Renal pelvis (tissue), 4 donors: ENCODE measurements around the gene RALGPS2. TPM values are rescaled to one million over a fixed set of nuclear protein-coding genes. Genes with fewer than 3 reads are reported as not detected.
"Not testable (repeated sequence)": the region's sequence is repeated elsewhere in the genome, so short reads cannot be mapped to it uniquely, and the experiment has no call there.

Experiments used
- DNase-seq: peaks from one replicate; pipeline ENCODE4 v3.0.0-alpha.2; 2013
- polyA plus RNA-seq, 3 donors: library from polyadenylated mRNA; unstranded; fragments of 120-200 nt; gene quantifications; one replicate each; pipeline ENCODE4 v1.2.1, GENCODE V29; 2013; ENCODE audit not compliant: insufficient read length in 3 of 3

The RALGPS2 gene
- polyA plus RNA-seq, 3 donors: 30.0 to 36.9 (median 31.9) TPM

DNA sequence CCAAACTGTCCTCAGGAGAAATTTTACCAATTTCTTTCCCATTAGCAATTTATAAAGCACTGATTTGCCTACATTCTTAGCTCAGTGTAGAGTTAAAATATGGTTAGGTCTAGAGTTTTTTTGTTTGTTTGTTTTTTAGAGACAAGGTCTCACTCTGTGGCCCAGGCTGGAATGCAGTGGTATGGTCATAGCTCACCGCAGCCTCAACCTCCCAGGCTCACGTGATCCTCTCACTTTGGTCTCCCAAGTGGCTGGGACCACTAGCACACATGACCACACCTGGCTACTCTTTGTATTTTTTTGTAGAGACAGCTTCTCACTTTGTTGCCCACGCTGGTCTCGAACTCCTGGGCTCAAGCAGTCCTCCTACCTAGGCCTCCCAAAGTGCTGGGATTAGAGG is 10.6 kb upstream of the RALGPS2 start:
- no peak for DNase-seq

DNA sequence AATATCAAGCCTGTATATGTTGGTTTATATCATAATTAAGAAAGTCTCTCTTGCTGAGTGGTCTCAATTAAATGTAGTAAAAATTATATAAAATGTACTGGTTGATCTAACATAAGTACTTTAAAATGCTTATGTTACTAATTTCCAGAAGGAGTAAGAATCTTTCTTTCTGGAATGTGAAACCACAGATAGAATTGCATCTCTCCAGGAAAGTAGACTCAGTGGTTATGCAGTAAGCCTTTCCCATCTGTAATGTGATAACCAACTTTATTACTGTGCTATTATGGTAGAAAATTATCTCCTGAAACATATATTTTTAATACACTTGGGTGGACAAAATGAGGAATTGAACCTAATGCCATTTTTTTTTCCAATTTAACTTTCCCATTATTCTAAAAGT is 8.9 kb upstream of the RALGPS2 start:
- DNase-seq: no peak

DNA sequence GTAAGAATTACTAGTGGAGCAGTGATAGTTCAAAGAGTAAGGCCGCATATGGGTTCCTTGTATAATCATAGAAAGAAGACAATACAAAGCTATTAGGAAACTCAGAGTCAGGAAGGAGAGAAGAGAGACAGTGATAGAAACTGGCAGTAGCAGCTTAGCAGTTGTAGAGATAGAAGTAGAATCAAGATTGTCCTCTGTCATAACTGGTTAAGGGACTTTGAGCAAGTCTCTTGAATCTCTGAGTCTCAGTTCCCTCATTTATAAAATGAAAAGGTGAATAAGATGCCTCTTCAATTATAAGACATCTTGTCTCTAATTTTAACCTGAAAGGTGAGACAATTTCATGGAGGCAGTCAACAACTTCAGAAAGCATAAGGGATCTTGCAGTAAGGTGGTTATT is 6.5 kb upstream of the RALGPS2 start:
- no peak for DNase-seq

DNA sequence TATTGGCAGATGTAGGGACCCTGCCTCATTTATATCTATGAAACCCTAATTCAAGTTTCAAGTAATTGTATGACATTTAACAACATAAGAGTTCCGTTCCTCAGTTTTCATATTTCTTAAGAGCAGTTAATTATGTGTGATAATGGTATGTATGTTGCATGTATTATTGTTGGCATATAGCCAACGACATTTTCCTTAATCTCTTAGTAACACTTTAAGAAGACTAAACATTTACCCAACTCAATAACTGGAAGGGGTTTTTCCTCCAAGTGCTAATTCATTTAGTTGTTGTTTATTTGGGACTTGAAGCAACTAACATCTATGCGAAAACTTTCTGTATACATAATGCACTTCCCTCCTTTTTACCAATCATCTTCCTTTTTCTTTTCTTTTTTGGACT is 1.5 kb upstream of the RALGPS2 start:
- no peak for DNase-seq

DNA sequence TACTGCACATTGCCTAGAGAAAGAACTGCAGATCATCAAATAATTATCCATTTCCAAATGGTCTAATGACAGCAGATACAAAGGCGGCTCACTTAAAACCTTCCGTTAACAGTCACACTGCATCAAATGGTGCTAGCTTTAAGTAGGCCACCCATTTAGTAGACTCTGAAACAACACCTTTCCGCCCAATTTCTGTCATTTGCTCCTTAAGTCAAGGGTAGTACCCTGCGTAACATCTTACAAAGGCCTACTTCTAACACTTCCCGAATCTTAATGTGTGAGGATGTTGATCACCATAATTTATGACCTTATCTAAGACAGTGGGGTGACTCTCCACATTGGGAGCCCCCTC is 692 bp upstream of the RALGPS2 start:
- no peak for DNase-seq

DNA sequence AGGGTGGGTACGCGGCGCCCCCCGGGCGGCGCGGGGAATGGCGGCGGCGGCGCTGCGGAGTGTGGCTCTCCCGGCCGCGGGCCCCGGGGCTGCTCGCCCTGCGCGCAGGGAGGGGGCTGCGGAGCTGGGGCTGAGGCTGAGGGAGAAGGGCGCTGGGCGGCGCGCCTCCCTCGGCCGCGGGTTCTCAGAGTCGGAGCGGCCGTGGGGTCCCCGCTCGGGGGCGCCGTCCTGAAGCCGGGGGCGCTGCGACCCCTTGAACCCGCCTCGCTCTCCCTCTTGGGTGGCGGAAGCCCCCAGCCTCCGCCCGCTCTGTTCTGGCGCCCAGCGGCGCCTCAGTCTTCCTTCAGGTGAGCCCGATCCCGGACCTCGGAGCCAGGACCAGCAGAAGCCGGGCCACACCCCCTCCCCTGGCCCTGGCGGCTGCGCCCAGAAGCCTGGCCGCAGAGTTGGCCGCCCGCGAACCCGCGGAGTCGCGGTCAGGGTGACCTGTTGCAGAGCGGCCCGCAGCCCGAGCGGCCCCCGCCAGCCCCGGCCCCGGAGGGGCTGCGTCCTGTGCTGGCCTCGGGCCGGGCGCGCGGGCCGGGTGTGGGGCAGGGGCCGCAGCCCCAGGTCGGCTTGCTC is 532 bp downstream of the RALGPS2 start:
- peak; percentile 23 for DNase-seq

DNA sequence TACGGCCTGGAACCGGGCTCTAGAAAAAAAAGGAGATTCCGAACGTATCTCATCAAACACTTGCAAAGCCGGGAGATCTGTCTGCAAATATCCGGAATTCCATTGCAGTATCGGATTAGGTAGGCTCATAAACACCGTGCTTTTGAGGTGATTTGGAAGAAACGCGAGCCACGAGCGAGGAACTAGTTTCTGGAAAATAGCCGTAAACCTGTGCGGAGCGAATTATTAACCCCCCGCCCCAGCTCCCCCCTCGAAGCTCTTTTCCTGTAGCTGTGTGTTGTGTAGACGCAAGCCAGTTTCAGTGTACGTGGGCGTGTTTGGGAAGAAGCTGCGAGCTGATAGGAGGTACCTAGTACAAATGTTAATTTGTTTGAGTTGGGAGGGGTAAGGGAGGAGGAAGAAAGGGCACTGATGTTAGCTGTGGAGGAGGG is 1.1 kb downstream of the RALGPS2 start:
- DNase-seq: peak; percentile 85

DNA sequence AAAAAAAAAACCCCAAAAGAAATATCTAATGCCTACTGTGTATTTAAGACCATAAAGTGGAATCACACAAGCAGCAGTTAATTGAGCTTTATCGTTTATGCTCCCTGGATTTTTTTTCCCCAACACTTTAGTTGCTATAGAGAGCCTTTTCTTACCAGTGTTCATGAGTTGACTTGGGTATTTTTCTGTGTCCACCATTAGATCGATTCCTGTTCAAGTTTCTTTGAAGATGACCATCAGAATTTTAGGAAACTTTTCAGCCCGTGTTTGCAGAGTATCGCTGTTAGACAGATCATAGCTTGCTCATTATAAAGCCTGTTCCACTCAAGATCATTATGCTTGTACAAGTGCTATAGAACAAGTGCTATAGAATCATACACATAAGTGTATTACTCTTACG is 1.5 kb downstream of the RALGPS2 start:
- DNase-seq: no peak

DNA sequence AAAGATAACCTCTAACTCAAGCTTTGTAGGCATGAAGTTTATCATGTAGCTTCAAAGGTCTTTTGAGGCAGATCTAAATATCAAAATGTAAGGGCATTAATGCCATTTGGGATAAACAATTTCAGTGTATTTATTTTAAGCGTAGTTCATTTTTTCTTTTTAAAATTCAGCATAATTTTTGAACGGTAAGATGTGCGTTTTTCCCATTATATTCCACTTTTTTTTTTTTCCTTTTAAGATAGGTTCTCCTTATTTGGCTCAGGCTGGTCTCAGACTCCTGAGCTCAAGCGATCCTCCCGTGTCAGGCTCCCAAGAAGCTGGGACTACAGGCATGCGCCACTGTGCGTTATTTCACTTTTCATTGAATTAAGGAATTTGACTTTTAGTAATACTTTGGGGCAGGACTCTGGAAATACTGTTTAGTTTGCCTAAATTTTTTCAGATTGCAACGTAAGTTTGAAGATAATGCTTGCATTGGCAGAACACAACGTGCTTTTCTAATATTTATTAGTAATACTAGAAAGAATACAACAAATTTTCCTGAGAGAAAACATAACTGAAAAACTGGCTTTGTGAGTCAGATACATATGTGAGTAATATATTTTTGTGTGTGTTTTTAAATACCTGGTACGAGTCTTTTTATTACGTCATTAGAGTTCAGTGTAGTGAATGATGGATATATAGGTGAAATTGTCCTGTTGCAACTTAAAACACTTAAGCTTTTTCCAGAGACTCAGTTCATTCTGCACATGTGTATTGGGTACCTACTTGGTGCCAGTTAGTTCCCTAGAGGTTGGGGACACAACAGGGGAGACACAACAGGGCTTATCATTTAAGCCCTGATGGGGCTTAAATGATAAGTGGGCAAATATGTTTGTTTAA is 2.2 kb downstream of the RALGPS2 start:
- DNase-seq: no peak

DNA sequence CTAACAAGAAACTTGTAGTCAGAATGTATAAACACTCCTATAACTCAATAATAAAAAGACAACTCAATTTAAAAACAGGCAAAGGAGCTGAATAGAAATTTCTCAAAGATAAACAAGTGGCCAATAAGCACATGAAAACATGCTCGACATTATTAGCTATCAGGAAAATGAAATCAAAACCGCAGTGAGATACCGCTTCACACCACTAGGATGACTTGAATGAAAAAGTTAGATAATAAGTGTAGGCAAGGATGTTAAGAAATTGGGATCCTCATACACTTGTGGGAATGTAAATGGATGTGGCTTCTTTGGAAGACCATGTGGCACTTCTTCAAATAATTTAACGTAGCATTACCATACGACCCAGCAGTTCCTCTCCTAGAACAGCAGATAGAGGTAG is 8.9 kb downstream of the RALGPS2 start:
- DNase-seq: no peak

DNA sequence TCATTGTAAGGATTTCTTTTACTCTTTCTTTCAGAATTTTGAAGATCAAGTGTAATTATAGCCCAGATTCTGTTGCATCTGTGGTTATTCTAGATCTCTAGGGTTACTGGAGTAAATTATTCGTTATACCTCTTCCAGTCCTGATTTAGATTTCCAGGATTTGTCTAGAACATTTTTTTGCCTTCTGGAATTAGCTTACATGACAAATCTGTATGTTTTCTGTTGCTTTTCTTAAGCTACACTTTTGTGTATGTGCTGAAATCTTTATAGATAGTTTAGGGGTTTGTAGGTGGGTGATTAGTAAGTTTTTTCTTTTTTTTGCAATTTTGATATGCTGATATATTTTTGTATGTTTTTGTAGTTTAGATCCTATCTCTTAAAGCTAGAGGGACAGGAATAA is 13.7 kb downstream of the RALGPS2 start:
- no peak for DNase-seq

DNA sequence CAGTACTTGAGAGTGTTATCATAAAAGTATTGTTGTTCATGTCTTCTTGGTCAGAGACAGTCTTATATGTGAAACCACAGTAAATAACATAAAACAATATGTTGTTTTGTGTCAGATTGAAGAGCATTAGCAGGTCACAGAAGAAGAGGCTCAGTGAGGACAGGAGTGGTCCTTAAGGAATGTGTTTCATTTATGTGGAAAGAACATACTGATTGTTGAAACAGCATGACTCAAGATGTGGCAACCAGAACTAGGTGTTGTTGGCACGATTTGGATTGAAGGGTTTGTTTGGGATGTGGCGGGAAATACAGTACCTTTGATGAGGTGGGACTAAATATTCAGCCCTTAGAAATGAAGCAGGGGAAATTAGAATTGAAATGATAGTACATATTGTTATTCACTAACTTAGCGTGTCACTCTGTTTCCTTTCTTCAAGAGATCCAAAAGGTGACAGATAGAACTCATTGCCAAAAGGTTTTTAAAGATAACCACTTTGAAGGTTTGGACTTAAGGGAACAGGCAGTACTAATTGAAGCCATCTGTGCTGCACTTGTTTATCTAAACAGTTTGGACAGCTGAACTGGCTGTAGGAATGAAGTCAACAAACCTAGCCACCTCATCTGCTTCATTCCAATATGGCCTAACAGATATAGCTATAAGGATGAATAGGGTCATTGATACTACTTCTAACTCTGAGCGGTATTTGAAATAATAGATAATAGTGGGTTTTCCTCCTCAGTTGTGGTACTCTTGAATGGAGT is 14.4 kb downstream of the RALGPS2 start:
- no peak for DNase-seq

DNA sequence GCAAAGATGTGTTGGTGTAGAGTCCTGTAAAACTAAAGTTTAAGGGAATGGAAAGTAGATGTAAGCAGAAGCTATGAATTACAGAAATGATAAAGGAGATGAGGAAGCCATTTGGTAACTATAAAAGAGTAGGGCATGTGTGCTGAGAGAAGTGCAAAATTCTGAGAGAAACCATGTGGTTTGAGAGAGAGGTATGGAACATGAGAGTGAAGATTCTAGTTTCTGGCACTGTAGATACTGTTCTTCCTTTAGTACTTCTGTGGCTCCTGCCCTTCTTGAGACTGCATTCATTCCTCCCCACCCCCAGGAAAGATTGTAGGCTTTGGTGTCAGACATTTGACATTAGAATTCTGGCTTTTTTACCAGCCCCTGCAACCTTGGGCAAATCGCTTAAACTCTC is 15.4 kb downstream of the RALGPS2 start:
- no peak for DNase-seq

DNA sequence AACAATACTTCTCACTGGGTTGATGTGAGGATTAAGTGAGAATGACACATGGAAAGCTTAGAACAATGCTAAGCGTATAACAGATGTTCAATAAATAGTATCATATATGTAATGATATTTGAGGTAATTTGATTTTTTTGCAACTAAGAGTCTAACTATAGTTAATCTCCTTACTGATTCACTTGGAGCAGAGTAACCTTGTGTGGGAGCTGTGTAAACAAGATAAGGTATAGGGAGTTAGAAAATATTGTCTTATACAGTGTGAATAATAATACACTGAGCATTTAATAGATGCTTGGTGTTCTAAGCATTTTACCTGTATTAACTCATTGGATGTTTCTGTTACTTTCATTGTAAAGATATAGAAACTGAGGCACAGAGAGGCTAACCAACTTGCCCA is 15.9 kb downstream of the RALGPS2 start:
- no peak for DNase-seq

DNA sequence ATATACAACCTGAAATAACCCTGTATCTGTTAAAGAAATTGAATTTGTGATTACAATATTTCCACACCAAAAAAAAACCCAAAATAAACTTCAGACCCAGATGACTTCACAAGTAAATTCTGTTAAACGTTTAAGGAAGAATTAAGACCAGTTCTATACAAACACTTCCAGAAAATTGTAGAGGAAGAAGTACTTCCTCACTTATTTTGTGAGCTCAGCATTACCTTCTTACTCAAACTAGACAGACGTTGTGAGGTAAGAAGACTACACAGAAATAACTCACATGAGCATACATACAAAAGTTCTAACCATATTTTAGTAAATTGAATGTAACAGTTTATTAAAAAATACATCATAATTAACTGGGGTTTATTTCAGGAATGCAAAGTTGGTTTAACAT is 18.8 kb downstream of the RALGPS2 start:
- DNase-seq: no peak

DNA sequence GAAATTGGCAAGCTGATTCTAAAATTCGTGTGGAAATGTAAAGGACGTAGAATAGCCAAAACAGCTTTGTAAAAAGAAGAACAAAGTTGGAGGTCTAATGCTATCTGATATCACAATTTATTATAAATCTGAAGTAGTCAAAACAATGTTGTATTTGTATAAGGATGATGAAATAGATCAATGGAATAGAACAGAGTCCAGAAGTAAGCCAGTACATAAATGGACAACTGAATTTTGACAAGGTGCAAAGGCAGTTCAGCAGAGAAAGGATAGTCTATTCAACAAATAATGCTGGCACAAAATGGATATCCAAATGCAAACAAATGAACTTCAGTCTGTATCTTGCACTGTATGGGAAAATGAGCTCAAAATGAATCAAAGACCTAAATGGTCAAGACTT is 20.2 kb downstream of the RALGPS2 start:
- no peak for DNase-seq

DNA sequence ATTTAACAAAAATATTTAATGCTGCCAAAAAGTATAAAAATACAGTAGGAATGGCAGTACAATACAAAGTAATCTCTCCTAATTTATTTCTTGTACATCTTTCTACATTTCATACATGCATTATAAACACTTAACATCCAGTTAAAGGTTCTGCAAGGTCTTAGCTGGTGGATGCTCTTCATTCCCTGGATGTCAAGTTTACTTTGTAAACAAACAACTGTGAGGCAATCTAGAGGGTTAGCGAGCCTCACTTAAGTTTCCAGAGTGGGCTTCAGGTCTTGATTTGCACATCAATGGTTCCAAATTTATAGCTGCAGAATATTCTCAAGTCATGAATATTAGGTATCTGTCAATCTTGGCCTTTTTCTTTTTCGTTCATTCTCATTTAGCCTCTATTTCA is 21.3 kb downstream of the RALGPS2 start:
- no peak for DNase-seq

DNA sequence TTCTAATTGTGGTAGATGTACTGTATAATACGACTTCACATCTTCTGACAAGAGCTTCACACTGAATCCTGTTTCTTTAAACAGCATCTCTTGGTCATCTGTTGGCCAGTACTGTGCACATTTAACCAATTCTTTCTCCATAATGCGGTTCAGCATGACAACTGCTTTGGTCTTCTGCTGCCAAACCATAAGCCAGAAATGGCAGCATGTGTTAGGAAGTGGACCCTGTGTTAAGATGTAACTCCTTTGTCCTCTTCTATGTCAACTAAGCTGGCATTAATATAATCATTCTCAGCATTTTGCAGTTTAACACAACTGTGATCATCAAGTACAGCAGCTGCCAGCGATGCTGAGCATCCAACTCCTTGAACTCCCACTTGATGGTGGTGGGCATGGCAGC is 22.3 kb downstream of the RALGPS2 start:
- DNase-seq: not testable (repeated sequence)

DNA sequence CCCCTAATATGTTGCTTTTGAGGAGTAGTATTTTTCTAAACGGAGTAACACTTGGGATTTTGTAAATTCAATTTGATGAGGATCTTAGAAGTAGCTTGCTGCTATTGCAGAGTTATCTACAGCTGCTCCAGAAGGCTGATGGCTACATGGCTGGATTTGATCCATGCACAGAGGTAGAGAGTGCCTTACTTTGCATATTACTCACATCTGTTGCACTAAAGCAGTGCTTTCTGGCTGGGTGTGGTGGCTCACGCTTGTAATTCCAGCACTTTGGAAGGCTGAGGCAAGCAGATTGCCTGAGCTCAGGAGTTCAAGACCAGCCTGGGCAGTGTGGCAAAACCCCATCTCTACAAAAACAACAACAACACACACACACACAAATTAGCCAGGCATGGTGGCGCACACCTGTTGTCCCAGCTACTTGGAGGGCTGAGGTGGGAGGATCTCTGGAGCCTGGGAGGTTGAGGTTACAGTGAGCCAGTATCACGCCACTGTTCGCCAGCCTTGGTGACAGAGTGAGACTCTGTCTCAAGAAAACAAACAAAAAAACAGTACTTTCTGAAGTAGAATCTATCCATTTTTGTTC is 24.6 kb downstream of the RALGPS2 start:
- no peak for DNase-seq

DNA sequence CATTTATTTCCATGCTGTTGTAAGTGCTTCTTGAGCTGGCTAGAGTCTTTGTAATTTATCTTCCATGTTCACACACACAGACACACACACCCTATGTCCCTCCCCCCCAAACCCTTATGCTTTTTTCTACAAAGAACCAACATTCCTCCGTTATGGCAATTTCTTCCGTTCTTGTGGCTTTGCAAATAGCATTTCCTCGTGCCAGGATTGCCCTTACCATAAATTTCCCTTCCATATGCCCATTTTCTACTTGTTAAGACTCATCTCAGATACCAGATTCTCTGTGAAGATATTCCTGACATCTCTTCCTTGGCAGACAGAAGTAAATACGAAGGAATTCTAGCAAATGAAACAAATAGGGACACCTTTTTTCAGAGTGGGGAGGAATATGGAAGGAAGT is 26.0 kb downstream of the RALGPS2 start:
- no peak for DNase-seq

DNA sequence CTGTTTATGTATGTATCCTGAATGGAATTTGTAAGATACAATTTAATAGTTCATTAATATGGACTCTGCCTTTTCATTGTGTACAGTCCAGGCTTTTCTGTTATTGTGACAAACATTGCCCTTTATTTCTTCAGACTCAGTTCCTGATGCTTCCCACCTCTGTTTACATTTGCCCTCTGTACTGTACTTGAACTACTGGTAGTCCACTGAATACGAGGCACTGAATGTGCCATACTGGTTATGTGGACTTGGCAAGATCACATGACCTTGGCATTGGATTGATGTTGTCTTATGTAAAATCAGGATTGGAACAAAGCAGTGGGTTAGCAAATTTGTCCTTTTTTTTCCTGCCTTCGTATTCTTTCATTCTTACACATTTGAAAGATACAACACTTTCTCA is 27.8 kb downstream of the RALGPS2 start:
- DNase-seq: no peak

DNA sequence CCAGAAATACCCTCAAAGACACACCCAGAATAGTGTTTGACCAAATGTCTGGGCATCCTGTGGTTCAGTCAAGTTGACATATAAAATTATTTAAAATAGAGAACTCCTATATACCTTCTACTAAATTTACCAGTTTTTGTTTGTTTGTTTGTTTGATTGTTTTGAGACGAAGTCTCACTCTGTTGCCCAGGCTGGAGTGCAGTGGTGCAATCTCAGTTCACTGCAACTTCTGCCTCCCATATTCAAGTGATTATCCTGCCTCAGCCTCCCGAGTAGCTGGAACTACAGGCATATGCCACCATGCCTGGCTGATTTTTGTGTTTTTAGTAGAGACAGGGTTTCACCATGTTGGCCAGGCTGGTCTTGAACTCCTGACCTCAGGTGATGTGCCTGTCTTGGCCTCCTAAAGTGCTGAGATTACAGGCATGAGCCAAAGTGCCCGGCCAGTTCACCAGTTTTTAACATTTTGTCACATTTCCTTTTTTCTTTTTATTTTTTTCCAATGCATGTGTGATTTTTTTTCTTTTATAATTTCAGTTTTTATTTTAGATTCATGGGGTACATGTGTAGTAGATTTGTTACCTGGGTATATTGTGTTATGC is 29.7 kb downstream of the RALGPS2 start:
- DNase-seq: not testable (repeated sequence)
